Measurements from ENCODE around the gene RAPGEF1. TPM values are rescaled to one million over a fixed set of nuclear protein-coding genes. Genes with fewer than 3 reads are reported as not detected.

The RAPGEF1 gene
- total RNA-seq, 2 donors from 2014 or later, result 45.8 to 105 TPM

DNA sequence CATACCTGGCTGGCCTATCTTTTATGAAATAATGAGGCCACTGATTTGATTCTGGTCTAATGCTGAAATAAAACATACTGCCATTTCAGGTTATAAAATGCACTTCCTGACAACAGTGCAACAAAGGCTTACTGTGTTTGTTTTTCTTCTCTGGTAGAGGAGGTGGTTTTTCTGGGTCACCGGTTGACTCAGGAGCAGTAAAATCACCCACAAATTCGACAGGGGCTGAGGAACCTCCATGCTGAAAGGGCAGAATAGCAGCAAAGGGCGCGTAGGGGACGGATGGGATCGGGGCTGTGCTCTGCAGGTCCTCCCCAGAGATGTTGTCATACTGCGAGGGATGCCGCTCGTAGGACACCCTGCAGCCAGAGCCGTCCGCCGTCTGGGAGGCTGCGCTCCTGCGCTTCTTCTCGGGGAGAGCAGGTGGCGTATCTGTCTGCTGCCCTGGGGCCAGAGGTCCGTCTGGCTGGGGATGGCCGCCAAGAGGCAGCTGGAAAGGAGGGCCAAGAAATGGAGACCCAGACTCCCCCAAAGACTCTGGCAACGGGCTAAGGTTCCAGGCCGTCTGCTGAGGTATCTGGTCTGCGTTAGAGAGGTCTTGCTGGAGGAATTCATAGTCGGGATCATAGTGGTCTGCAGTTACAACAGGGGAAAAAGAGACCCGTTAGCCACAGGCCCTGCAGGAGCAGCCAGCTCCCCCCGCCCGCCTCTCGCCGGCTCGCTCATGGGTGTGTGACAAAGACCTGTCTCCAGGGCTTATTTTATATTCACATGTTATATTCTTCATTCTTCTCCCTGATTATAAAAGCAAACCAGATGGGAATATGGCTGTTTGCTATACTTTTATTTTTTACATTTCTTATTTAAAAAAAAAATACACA is 113.8 kb downstream of the RAPGEF1 start:
- no peak for DNase-seq (ENCODE audit: low spot score in 2 of 2)
- H3K9me3 Mint-ChIP-seq, result no peaks in the 10 kb centered on the region
- no peak for ATAC-seq
- H3K27ac Mint-ChIP-seq, result peak overlapping the region; percentile 53 to 66
- H3K36me3 Mint-ChIP-seq, result peaks cover 0 to 5% of the 10 kb centered on the region in 2 donors

DNA sequence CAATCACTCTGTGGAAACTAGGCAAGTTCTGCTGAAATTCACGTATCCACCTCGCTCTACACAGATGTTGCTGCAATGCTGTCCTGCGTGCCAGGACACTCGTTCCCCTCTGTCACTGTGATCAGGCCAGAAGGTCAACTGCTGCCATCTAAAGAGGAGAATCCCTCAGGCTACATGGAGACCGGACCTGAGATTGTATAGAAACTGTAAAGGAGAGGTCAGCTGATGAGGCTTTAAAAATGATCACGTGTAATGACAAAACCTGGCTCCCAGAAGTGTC is 114.4 kb downstream of the RAPGEF1 start:
- no peak overlapping the region for H3K27ac Mint-ChIP-seq
- DNase-seq (ENCODE audit: low spot score in 2 of 2), result no peak
- no peaks in the 10 kb centered on the region for H3K9me3 Mint-ChIP-seq
- H3K36me3 Mint-ChIP-seq, result peaks cover 0 to 5% of the 10 kb centered on the region in 2 donors
- no peak for ATAC-seq

DNA sequence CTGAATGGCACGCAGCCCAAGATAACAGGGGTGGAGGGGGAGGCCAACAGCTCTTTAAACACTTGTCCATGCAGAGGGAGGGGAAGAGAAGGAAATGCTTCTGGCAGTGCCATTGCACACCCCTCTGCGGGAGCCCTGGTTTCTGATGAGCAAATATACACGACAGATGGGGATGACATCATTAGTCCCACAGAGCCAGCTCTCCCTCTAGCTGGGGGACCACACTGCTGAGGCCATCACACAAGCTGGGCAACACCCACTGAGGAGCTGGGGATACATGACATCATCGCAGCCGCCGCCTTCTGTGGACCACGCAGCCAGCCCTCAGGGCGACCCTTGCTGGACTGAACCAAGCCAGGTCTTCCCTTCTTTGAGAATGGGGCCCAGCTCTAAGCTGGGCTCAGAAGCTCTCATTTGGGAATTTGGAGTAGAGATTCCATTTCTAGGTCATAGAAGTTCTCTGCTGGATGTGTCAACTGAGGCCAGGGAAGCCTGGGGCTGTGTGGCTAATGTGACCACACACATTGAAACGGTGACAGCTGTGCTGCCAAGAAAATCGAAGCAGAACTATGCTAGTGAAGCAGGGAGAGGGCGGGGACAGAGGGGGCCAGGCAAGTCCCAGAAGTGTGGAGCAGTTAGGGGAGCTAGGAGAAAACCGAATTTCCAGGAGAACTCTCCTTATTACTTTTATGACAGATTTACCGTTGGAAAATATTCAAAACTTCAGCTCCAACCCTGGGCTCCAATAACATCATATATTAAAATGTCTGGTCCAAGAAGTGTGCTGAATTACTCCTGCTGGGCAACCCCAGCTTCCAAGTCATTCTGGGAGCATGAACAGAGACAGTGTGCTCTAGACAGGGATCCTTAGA is 115.0 kb downstream of the RAPGEF1 start:
- DNase-seq (ENCODE audit: low spot score in 2 of 2) (no peak), ATAC-seq (no peak)
- H3K36me3 Mint-ChIP-seq, result peaks cover 0 to 5% of the 10 kb centered on the region in 2 donors
- H3K27ac Mint-ChIP-seq, result peak overlapping the region in 1 of 2 donors; percentile 55
- H3K9me3 Mint-ChIP-seq, result no peaks in the 10 kb centered on the region

DNA sequence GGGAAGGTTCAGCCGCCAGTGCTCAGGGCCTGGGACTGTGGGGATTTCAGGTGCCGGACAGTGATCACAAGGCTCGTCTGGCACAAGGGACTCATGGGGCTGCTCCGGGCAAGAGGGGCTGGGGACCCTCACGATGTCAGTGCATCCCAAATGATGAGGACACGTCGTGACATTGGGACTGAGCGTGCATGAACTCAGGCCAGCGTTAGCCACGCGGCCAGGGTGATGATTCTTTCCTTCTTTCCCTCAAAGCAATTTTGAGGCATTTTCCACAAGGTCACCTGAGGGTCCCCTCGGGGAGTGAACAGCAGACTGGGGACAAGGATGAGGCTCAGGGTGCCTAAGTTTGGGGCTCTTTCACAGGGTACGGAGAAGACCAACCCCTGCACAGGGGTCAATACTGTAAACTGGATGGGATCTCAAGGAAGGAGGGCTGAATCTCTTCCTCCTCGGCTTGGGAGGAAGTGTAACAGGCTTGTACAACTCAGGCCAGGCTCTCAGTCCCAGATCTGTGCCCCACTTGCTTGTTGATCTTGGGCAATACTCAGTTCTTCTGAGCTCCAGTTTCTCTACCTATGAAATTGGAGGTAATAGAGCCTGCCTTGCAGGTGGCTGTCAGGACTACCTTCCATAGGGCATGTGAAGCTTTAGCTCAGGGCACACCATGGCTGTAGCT is 116.1 kb downstream of the RAPGEF1 start:
- no peak overlapping the region for H3K27ac Mint-ChIP-seq

DNA sequence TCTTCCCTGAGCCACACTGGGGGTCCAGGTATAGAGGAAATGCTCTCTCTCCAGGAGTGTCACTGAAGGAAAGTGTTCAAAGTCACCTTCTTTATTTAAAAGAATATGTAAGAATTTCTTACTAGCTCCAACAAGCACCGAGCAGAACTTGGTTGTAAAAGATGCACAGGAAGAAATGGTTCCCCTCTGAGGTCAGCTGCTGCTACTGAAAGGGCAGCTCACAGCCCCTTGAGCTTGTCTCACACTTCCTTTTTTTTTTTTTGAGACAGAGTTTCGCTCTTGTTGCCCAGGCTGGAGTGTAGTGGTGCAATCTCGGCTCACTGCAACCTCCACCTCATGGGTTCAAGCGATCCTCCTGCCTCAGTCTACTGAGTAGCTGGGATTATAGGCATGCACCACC is 117.4 kb downstream of the RAPGEF1 start:
- DNase-seq (ENCODE audit: low spot score in 2 of 2), result no peak
- peaks cover 6 to 11% of the 10 kb centered on the region in 2 donors for H3K36me3 Mint-ChIP-seq
- no peak overlapping the region for H3K27ac Mint-ChIP-seq
- H3K9me3 Mint-ChIP-seq, result no peaks in the 10 kb centered on the region
- no peak for ATAC-seq

More for the DNA sequence above, 116.1 kb downstream of the RAPGEF1 start:
- H3K36me3 Mint-ChIP-seq, result peaks cover 2 to 7% of the 10 kb centered on the region in 2 donors
- ATAC-seq (no peak), DNase-seq (ENCODE audit: low spot score in 2 of 2) (no peak)
- H3K9me3 Mint-ChIP-seq, result no peaks in the 10 kb centered on the region

DNA sequence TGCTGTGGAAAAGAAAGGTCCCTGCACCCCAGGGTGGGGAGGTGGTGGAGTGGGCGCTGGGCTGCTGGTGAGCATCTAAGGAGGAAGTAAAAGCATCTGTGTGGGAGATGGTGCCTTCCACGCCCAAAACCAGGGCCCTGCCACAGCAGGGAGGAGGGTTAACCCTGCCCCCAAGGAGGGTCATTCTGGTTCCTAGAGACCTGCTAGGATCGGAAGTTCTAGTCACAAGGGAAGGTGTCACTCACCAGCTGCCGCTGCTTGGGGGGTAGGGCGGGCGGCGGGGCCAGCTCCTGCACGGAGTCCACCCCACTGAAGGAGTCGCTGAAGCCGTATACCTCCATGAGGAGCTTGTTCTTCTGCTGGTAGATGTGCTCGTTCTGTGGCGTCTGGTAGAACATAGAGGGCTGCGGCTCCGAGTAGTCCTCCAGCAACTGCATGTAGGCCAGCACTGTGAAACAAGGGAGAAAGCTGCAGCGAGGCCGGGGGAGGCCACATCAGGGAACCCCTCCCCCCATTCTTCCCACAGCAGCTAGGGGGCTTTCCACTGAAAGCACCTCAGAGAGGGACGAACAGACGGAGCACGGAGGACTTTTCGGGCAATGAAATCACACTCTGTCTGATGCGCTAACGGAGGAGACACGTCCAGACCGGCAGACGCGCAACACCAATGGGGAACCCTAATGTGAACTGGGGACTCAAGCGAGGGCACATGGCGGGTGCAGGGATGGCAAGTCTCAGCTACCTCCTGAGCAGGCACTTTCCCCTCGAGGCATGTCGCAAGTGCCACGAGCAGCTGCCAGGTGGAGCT is 118.1 kb downstream of the RAPGEF1 start:
- no peak for DNase-seq (ENCODE audit: low spot score in 2 of 2)
- Mint-ChIP-seq H3K27ac (peak overlapping the region in 1 of 2 donors; percentile 89), H3K36me3 (peaks cover 6 to 15% of the 10 kb centered on the region in 2 donors), H3K9me3 (no peaks in the 10 kb centered on the region)
- ATAC-seq, result no peak

DNA sequence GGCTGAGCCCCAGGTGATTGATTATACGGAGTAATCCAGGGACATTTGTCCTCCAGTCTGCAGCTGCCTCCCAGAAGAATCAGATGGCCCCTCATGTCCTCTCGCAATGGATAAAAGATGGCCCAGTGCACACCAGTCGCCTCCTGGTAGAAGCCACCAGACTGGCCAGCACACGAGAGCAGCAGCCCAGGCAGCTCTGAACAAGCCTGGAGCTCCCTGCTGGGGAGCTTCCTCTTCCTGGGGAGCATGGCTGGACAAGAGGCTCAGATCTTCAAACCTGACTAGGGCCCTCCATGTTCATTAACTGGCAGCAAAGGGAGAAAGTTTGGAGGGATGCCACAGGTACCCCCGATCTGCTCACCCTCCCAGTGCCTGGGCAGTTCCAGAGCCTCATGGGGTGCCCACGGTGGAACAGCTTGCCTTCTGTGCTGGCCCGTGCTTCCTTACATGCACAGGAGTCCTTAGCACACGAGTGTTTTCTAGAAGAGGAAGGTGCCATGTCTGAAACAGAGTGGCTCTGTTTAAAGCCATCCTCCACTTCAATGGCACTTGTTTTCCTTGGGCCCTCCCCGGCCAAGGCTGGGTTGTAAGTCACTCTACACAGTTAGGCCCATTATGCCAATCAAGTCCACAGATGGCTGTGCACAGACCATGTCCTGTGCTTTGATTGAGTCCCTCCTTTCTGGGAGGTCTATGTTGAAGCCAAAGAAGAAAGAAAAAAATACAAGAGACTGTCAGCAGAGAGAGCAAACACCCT is 118.9 kb downstream of the RAPGEF1 start:
- DNase-seq (ENCODE audit: low spot score in 2 of 2), result no peak
- ATAC-seq, result no peak
- H3K9me3 Mint-ChIP-seq, result no peaks in the 10 kb centered on the region
- H3K27ac Mint-ChIP-seq, result peak overlapping the region; percentile 68 to 89
- H3K36me3 Mint-ChIP-seq, result peaks cover 6 to 16% of the 10 kb centered on the region in 2 donors

DNA sequence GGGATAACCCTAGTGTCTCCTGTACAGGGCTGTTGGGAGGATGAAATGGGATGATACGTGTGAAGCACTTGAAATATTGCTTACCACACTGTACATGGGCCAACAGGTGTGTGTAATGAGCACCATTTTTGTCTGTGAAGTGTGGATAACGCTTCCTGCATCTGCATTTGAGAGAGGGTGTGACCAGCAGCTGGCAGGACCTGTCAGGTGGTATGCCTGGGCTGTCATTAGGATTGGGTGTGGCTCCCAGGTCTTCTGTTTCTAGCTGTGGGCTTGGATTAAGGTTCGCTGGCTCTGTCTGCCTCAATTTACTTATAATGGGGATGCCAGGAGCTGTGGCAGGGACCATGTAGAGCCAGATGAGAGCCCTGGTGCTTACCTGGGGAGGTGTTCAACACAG is 120.2 kb downstream of the RAPGEF1 start:
- Mint-ChIP-seq H3K36me3 (peaks cover 6 to 16% of the 10 kb centered on the region in 2 donors), H3K9me3 (no peaks in the 10 kb centered on the region), H3K27ac (peak overlapping the region; percentile 68 to 77)
- ATAC-seq, result no peak
- DNase-seq (ENCODE audit: low spot score in 2 of 2), result no peak

DNA sequence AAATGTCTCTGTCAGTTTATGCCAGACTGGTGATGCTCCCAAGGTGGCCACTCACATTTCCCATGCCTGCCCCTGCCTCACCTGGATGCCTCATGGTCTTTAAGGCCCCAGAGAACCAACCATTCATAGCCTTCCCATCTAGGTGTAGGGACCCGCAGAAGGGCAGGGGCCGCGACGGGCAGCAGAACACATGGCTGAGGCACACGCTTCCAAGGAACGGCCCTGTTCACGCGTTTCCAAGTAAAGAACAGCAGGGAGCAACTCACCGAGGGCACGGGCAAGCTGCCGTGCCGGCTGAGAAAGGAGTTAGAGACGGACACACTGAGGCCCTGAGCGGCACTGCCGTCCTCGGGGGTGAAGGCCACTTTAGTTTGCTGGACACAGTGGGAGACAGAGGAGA is 121.1 kb downstream of the RAPGEF1 start:
- H3K36me3 Mint-ChIP-seq, result peaks cover 6 to 16% of the 10 kb centered on the region in 2 donors
- no peaks in the 10 kb centered on the region for H3K9me3 Mint-ChIP-seq
- ATAC-seq (no peak), DNase-seq (ENCODE audit: low spot score in 2 of 2) (no peak)
- H3K27ac Mint-ChIP-seq, result peak overlapping the region; percentile 43 to 77

DNA sequence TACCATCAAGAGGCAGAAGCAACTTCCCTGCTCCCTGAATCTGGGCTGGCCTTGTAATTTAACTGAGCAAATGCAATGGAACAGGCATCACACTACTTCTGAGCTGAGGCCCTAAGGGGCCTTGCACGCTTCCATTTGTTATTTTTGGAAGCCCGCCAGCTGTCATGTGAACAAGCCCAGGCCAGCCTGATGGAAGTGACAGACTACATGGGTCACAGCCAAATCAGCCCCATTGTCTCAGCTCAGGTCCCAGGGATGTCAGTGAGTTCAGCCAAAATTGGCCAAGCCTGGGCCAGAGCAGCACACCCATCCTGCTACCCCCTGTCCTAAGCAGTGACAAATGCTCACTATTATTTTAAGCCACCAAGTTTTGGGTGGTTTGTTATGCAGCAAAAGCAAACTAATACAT is 121.8 kb downstream of the RAPGEF1 start:
- no peak for DNase-seq (ENCODE audit: low spot score in 2 of 2)
- ATAC-seq, result no peak
- no peaks in the 10 kb centered on the region for H3K9me3 Mint-ChIP-seq
- H3K36me3 Mint-ChIP-seq, result peaks cover 6 to 16% of the 10 kb centered on the region in 2 donors
- peak overlapping the region; percentile 43 to 47 for H3K27ac Mint-ChIP-seq

DNA sequence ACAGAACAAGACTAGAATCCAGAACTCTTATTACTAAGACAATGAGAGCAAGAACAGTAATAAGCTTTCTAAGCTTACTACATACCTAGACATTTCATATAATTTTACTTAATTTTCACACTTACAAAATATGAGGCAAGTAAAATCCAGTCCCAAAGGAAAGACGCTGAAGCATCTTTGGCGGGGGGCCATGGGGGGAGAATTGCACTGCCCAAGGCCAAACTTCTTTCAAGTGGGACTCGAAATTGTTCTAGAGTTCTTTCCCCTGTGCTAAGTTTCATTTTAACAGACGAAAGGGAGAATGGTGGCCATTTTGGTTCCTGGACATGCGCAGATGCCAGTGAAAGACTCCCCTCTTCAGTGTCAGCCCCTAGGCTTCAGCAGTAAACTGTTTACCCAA is 122.3 kb downstream of the RAPGEF1 start:
- no peak for ATAC-seq
- Mint-ChIP-seq H3K27ac (peak overlapping the region in 1 of 2 donors; percentile 43), H3K9me3 (no peaks in the 10 kb centered on the region), H3K36me3 (peaks cover 6 to 16% of the 10 kb centered on the region in 2 donors)
- DNase-seq (ENCODE audit: low spot score in 2 of 2), result no peak

DNA sequence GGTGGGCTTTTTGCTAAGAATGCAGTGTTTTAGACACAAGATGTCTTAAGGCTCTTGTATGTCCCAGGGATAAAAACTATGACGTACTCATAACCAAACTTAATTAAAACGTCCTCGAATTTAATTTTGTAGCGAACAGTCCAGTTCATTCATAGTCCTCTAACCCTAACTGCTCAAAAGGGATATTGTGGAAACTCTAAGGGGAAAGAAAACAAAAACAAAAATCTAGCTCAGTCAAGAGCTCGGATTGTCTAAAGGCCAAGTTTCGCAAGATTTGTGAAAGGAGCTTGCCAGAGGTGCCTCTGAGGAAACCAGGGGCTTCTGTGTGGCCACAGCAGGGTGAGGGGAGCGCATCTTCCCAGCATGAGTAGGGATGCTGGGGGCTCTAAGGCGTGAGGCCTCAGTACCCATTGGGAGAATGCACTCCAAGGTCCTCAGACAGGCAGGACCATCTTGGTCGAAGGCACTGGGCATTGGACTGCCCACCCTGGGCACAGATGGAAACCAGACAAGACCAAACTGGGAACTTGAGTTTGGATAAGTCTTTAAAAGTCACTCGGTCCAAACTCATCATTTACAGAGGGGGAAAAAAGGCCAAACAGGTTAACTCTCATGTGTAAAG is 122.8 kb downstream of the RAPGEF1 start:
- H3K36me3 Mint-ChIP-seq, result peaks cover 6 to 16% of the 10 kb centered on the region in 2 donors
- no peak for DNase-seq (ENCODE audit: low spot score in 2 of 2)
- H3K9me3 Mint-ChIP-seq, result no peaks in the 10 kb centered on the region
- no peak for ATAC-seq
- H3K27ac Mint-ChIP-seq, result no peak overlapping the region

DNA sequence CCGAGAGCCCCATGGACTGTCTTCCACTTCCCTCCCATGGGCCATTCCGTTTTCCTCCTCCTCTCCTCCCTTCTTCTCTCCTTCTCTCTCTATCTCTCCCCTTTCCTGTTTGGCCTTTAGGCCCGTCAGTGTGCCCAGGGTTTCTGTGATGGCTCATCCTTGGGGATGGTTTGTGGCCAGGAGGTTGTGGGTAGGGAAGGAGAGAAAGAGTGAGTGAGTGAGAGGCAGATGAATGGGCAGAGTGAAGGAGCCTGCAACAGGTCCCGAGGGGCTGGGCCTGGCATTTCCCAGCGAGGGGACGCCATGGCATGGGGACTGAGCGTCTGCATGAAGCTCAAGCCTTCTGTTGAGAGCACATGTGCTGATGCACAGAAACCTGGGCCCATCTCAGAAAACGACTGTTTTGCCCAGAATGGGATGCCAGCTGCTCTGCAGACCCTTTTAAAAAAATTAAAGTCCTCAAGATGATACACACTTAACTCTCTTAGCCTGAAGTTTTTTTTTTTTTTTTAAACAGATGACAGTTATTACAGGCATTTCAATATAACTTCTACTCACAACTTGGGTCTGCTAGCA is 125.4 kb downstream of the RAPGEF1 start:
- no peak for DNase-seq (ENCODE audit: low spot score in 2 of 2)
- Mint-ChIP-seq H3K9me3 (no peaks in the 10 kb centered on the region), H3K27ac (no peak overlapping the region), H3K36me3 (peaks cover 6 to 16% of the 10 kb centered on the region in 2 donors)
- ATAC-seq, result peak in 1 of 2 donors; percentile 24

DNA sequence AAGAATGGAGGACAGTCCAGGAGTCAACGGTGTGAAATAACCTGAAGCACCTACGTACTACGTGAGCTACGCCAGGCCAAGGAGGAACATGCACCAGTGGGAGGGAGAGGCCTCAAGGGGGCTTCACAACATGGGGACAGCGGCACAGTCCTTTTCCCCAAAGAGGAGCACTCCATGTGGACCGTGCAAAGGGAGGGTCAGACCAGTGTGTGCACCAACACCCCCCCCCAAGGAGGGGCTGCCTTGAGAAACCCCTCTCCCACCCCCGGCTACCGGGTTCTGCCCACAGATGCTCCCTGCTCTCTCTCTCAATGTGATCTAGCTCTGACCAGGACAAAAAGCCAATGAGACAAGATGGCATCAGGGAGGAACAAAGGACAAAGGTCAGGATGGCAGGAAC is 126.0 kb downstream of the RAPGEF1 start:
- Mint-ChIP-seq H3K9me3 (no peaks in the 10 kb centered on the region), H3K27ac (peak overlapping the region in 1 of 2 donors; percentile 55), H3K36me3 (peaks cover 5 to 15% of the 10 kb centered on the region in 2 donors)
- no peak for ATAC-seq
- DNase-seq (ENCODE audit: low spot score in 2 of 2), result no peak

DNA sequence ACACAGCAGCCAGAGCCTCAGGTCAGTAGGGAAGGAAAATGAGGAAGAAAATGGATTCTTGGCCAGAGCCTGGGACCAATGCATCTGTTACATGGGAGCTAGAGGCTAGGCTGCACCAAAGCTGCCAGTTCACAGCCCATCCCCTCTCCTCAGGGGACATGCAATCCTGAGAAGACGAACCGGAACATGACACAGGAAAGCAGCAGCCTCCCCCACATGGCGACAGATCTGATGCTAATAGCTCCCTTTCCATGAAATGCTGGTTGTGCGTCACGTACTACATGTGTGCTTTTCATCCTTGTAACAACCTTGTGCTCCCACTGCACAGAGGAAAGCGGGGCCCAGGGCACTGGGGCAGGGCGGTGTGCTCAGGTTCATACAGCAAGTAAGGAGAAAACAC is 127.0 kb downstream of the RAPGEF1 start:
- Mint-ChIP-seq H3K27ac (peak overlapping the region; percentile 55 to 88), H3K9me3 (no peaks in the 10 kb centered on the region), H3K36me3 (peaks cover 0 to 5% of the 10 kb centered on the region in 2 donors)
- no peak for DNase-seq (ENCODE audit: low spot score in 2 of 2)
- no peak for ATAC-seq

Data from activated naive CD4-positive, alpha-beta T cell treated with anti-CD3 and anti-CD28 coated beads, Interleukin-2, amount 50 U/mL, for 72 hours (primary cell).